Measurements from ENCODE around the gene SIGLEC8.

SIGLEC8 gene

DNA sequence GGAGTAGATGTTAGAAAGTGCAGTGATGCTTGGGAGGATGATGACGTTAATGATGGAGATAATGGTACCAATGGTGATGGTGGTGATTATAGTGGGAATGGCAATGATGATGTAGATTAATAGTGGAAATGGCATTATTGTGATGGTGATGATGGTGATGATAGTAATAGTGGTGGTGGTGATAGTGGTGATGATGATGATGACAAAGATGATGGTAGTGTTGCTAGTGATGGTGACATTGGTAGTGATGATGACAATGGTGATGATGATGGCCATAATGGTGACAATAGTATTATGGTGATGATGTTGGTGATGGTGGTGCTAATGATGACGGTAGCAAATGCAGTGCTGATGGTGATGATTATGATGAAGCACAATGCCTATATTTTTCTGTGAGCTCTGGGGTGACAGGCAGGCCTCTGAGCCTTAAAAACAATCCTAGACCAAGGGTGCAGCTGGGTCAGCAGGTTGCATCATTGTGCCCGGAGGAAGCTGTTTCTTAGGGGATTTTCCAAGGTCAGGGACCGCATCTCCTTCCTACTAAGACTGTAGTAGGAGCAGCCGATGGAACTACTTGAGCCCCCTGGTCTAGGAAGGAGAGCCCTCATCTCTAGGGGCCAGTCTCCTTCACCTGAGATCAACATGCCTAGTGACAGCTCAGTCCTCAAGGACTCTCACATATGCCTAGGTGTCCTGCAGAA is 27.9 kb upstream of the SIGLEC8 start:
- no peak overlapping the region for H3K27ac Mint-ChIP-seq
- DNase-seq (no peak), ATAC-seq (no peak)
- peaks cover 27% of the 10 kb centered on the region for H3K4me1 Mint-ChIP-seq
- H3K4me3 Mint-ChIP-seq: no peak overlapping the region
- peaks cover 7% of the 10 kb centered on the region for H3K36me3 Mint-ChIP-seq (ENCODE audit: low read depth)
- peaks cover 30% of the 10 kb centered on the region for H3K27me3 Mint-ChIP-seq
- H3K9me3 Mint-ChIP-seq: peaks cover 7% of the 10 kb centered on the region

- ATAC-seq (no peak), DNase-seq (no peak)
- no peak overlapping the region for H3K4me3 Mint-ChIP-seq
- peaks cover 37% of the 10 kb centered on the region for H3K27me3 Mint-ChIP-seq
- peaks cover 4% of the 10 kb centered on the region for H3K9me3 Mint-ChIP-seq
- H3K27ac Mint-ChIP-seq: no peak overlapping the region
- peaks cover 29% of the 10 kb centered on the region for H3K4me1 Mint-ChIP-seq
- no peaks in the 10 kb centered on the region for H3K36me3 Mint-ChIP-seq (ENCODE audit: low read depth)
Observed at GRCh38 chr19:51480590-51480989, 22.3 kb upstream of the SIGLEC8 start.

DNA sequence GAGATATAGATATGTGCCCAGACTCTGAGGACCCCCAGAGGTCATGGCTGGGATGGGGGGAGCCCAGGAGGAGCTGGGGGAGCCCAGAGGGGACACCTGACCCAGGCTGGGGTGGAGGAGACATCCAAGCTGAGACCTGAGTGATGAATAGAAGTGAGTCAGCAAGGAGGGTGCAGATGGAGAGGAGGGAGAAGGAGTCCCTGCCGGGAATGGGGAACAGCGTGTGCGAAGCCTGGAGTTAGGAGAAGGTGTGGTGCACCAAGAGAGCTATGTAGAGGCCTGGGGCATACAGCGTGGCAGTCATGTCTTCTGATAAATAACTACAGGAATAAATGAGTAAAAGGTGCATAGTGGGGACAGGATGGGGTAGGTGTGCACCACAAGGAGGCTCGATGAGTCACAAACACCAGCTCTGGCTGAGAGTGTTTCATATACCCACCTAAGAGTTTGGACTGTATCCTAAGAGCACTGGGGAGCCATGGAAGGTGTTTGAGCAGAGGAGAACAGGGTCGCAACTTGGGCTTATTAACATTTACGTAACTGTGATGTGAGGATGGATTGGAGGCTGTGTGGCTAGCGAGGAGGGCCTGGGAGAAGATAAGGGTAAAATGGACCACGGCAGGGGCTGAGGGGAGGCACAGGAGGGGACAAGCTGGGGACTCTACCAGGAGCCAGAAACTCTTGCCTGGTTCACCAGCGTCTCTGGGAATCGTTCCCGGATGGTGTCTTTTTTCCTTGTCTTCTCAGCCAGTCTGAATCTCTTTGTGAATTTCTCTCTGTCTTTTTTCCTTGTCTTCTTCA is 21.5 kb upstream of the SIGLEC8 start:
- DNase-seq (peak; percentile 41), ATAC-seq (peak; percentile 96)
- H3K36me3 Mint-ChIP-seq (ENCODE audit: low read depth): no peaks in the 10 kb centered on the region
- peaks cover 4% of the 10 kb centered on the region for H3K9me3 Mint-ChIP-seq
- H3K4me1 Mint-ChIP-seq: peaks cover 34% of the 10 kb centered on the region
- H3K27ac Mint-ChIP-seq: peak overlapping the region; percentile 46
- H3K27me3 Mint-ChIP-seq: peaks cover 32% of the 10 kb centered on the region
- H3K4me3 Mint-ChIP-seq: peak overlapping the region; percentile 3

DNA sequence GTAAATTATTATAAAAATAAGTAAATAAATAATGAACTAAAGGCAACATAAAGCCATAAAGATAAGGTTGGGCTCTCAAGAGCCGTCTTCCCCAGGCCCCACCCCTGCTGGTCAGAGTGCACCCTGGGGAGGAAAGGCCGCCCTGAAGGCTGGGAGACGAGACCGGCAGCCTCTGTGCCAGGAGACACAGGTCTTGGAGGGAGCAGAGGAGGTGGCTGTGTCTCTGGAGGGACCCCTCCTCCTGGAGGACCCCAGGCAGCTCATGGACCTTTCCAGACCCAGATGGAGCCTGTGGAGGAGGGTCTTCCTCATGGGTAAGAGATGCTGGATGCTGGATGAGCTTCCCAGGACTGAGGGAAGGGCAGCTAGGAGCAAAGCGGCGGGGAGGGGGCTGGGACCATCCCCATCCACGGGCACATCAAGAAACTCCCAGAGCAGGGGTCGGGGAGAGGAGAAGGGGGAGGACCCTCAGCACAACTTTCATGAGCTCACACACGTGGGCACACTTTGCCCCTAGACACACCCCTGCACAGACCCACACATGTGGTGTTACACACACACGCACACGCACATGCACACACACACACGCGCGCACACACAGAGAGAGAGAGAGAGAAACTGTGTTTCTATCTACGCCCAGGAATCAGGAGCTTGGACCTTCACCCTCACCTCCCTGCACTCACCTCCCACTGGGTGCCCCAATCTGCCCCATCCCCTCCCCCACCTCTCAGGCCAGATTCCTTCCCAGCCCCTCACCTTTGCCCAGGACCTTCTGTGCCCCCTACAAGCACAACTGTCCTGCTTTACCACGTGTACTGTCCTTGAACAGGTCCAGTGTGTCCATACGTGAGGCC is 20.4 kb upstream of the SIGLEC8 start, which contains the start of gene CEACAM18:
CEACAM18 (plus strand) TSS at position 159 of the 854 bp plus-strand sequence.
- no peak for ATAC-seq
- H3K27ac Mint-ChIP-seq: peak within 1 kb of the TSS; percentile 46
- H3K36me3 Mint-ChIP-seq (ENCODE audit: low read depth): no peaks in the 10 kb centered on the region
- peaks cover 4% of the 10 kb centered on the region for H3K9me3 Mint-ChIP-seq
- no peak for DNase-seq
- peaks cover 39% of the 10 kb centered on the region for H3K4me1 Mint-ChIP-seq
- no peak within 1 kb of the TSS for H3K4me3 Mint-ChIP-seq
- peaks cover 30% of the 10 kb centered on the region for H3K27me3 Mint-ChIP-seq

GRCh38 chr19:51477344-51477743 is 19.1 kb upstream of the SIGLEC8 start:
- no peaks in the 10 kb centered on the region for H3K36me3 Mint-ChIP-seq (ENCODE audit: low read depth)
- DNase-seq (no peak), ATAC-seq (no peak)
- no peak overlapping the region for H3K27ac Mint-ChIP-seq
- no peak overlapping the region for H3K4me3 Mint-ChIP-seq
- H3K27me3 Mint-ChIP-seq: peaks cover 23% of the 10 kb centered on the region
- H3K9me3 Mint-ChIP-seq: peaks cover 4% of the 10 kb centered on the region
- peaks cover 51% of the 10 kb centered on the region for H3K4me1 Mint-ChIP-seq

- Mint-ChIP-seq H3K4me1 (peaks cover 54% of the 10 kb centered on the region), H3K36me3 (ENCODE audit: low read depth) (no peaks in the 10 kb centered on the region), H3K27ac (no peak overlapping the region), H3K27me3 (peaks cover 14% of the 10 kb centered on the region), H3K9me3 (peaks cover 4% of the 10 kb centered on the region), H3K4me3 (no peak overlapping the region)
- no peak for DNase-seq
- ATAC-seq: no peak
Observed at GRCh38 chr19:51476164-51476563, 17.9 kb upstream of the SIGLEC8 start.

DNA sequence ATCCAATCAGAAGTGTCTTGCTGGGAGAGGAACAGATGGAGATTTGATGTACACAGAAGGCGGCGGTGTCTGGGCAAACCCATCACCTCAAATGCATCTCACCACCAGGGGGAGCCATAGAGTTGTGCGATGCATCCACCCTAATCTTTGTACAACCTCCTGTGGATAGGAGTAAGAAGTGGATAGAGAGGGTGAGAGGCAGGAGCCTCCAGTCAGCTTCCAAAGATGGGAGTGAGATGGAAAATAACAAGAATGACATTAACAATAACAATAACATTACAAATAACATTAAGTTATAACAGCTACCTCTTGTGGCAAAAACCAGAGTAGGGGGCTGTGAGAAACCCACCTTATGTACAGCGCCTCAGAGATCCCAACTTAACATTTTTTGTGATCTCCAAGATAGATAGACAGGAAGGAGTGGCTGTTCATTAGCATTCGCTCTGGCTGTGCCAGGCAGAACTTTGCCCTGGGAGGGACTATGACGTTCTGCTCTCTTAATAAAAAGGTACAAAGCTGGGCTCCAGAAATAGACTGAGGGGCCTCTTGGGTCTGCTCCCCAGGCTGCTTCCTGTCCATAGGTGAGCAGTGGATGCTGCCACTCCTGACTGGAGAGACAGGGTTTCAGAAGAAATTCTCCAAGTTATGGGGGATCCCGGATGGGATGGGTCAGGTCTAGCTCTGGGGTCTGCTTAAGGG is 14.9 kb upstream of the SIGLEC8 start:
- DNase-seq (peak; percentile 93), ATAC-seq (peak; percentile 84)
- H3K9me3 Mint-ChIP-seq: no peaks in the 10 kb centered on the region
- peaks cover 33% of the 10 kb centered on the region for H3K4me1 Mint-ChIP-seq
- H3K4me3 Mint-ChIP-seq: no peak overlapping the region
- peaks cover 10% of the 10 kb centered on the region for H3K27me3 Mint-ChIP-seq
- H3K27ac Mint-ChIP-seq: no peak overlapping the region
- no peaks in the 10 kb centered on the region for H3K36me3 Mint-ChIP-seq (ENCODE audit: low read depth)

DNA sequence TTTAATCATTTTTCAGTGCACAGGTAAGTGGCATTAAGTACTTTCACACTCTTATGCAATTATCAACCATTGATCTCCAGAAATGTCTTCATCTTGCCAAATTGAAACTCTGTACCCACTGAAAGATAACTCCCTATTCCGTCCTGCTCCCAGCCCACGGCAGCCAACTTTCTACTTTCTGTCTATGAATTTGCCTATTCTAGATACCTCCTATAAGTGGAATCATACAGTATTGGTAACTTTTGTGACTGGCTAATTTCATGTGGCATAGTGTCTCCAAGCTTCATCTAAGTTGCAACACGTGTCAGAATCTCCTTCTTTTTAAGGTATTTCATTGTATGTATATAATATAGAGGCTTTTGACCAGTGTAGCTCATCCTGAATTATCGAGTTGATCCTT is 14.4 kb upstream of the SIGLEC8 start:
- Mint-ChIP-seq H3K4me3 (no peak overlapping the region), H3K27me3 (peaks cover 13% of the 10 kb centered on the region), H3K27ac (no peak overlapping the region), H3K4me1 (peaks cover 38% of the 10 kb centered on the region), H3K36me3 (ENCODE audit: low read depth) (no peaks in the 10 kb centered on the region), H3K9me3 (no peaks in the 10 kb centered on the region)
- ATAC-seq (no peak), DNase-seq (no peak)

- peaks cover 20% of the 10 kb centered on the region for H3K27me3 Mint-ChIP-seq
- ATAC-seq (no peak), DNase-seq (no peak)
- H3K4me1 Mint-ChIP-seq: peaks cover 44% of the 10 kb centered on the region
- no peaks in the 10 kb centered on the region for H3K36me3 Mint-ChIP-seq (ENCODE audit: low read depth)
- H3K27ac Mint-ChIP-seq: no peak overlapping the region
- H3K9me3 Mint-ChIP-seq: no peaks in the 10 kb centered on the region
- no peak overlapping the region for H3K4me3 Mint-ChIP-seq
Observed at GRCh38 chr19:51471527-51471926, 13.3 kb upstream of the SIGLEC8 start.

DNA sequence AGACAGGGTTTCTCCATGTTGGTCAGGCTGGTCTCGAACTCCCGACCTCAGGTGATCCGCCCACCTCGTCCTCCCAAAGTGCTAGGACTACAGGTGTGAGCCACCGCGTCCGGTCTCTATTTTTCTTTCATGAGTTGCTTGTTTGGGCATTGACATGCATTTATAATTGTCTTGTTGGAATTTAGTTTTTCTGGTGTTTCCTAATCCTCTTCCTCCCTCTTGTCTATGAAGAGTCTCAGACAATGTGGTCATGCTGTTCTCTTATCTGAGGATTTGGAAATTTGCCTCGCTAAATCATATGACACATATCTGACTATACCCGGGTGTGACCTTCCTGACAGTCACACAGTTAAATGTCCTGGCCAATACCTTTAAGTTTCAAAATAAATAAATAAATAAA is 12.7 kb upstream of the SIGLEC8 start:
- H3K4me1 Mint-ChIP-seq: peaks cover 50% of the 10 kb centered on the region
- no peaks in the 10 kb centered on the region for H3K36me3 Mint-ChIP-seq (ENCODE audit: low read depth)
- H3K27ac Mint-ChIP-seq: no peak overlapping the region
- ATAC-seq (no peak), DNase-seq (no peak)
- peaks cover 23% of the 10 kb centered on the region for H3K27me3 Mint-ChIP-seq
- H3K4me3 Mint-ChIP-seq: no peak overlapping the region
- H3K9me3 Mint-ChIP-seq: no peaks in the 10 kb centered on the region

DNA sequence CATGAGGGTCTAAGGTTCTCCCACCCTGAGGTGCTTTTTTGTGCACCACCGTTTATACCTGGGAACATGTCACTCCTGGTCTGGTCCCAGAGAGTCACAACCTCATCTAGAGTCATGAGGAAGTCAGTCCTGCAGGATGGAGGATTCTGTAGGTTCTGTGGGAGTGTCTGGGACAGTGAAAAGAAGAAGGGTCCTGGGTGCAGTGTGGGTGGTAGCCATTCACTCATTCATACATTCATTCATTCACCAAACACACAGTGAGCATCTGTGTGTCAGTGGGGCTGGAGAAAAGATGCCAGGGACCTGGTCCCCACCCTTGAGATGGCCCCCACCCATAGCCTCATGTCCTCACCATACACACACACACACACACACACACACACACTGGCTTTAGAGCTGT is 11.4 kb upstream of the SIGLEC8 start:
- H3K27ac Mint-ChIP-seq: no peak overlapping the region
- ATAC-seq: no peak
- H3K27me3 Mint-ChIP-seq: peaks cover 30% of the 10 kb centered on the region
- H3K9me3 Mint-ChIP-seq: no peaks in the 10 kb centered on the region
- DNase-seq: no peak
- no peaks in the 10 kb centered on the region for H3K36me3 Mint-ChIP-seq (ENCODE audit: low read depth)
- H3K4me3 Mint-ChIP-seq: no peak overlapping the region
- peaks cover 48% of the 10 kb centered on the region for H3K4me1 Mint-ChIP-seq

GRCh38 chr19:51469162-51469561 is 10.9 kb upstream of the SIGLEC8 start:
- ATAC-seq (no peak), DNase-seq (no peak)
- Mint-ChIP-seq H3K4me1 (peaks cover 46% of the 10 kb centered on the region), H3K36me3 (ENCODE audit: low read depth) (no peaks in the 10 kb centered on the region), H3K4me3 (no peak overlapping the region), H3K27me3 (peaks cover 32% of the 10 kb centered on the region), H3K27ac (no peak overlapping the region), H3K9me3 (no peaks in the 10 kb centered on the region)

- Mint-ChIP-seq H3K4me1 (peaks cover 47% of the 10 kb centered on the region), H3K27me3 (peaks cover 35% of the 10 kb centered on the region), H3K27ac (no peak overlapping the region), H3K36me3 (ENCODE audit: low read depth) (no peaks in the 10 kb centered on the region), H3K4me3 (no peak overlapping the region), H3K9me3 (no peaks in the 10 kb centered on the region)
- ATAC-seq: no peak
- no peak for DNase-seq
Observed at GRCh38 chr19:51468545-51468920, 10.3 kb upstream of the SIGLEC8 start.

DNA sequence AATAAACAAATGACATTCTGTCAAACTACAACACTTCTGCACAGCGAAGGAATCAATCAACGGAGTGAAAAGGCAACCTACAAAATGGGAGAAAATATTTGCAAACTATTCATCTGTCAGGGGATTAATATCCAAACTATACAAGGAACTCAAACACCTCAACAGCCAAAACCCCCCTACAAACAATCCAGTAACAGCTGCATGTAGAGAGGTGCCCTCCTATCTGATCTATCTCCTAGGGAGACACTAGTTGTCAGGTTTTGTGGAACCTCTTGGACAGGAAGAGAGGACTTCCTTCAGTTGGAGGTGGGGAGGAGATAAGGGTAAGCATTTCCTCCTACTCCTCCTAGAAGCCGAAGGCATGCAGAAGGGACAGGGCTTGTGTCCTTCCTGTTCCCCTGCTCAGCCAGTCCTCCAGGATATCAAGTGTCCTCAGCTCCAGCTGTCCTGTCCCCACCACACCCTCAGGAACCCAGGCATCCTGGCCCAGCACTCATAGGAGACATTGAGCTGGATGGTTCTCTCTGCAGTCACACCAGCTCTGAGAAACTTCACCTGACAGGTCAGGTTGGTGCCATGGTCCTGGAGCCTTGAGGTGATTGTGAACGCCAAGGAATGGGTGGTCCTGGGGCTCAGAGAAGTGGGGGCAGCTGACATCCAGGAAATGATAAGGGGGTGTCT is 9.8 kb upstream of the SIGLEC8 start:
- ATAC-seq: no peak
- peaks cover 40% of the 10 kb centered on the region for H3K27me3 Mint-ChIP-seq
- H3K36me3 Mint-ChIP-seq (ENCODE audit: low read depth): no peaks in the 10 kb centered on the region
- no peak overlapping the region for H3K4me3 Mint-ChIP-seq
- H3K9me3 Mint-ChIP-seq: no peaks in the 10 kb centered on the region
- H3K27ac Mint-ChIP-seq: no peak overlapping the region
- H3K4me1 Mint-ChIP-seq: peaks cover 48% of the 10 kb centered on the region
- DNase-seq: no peak
